ENCODE data around the gene PLAC8.
"Not testable (repeated sequence)": the region's sequence is repeated elsewhere in the genome, so short reads cannot be mapped to it uniquely, and the experiment has no call there.

PLAC8 gene

DNA sequence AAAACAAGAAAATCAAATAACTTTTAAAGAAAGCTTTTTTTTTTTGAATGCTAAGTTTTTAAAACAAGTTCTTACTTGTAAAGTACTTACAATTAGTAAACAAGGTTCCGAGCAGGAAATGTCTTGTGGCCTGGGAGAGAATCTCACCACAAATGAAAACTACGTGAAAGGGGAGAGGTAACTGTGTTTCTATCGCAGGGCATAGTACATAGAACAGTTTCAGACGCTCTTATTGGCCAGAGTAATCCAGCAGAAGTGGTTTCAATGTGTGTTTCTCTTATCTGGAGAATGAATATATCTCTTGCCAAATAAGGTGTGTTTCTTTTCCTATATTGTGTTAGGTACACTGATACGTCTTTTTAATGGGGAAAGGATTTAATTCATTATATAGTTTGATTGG is at the start of gene PLAC8:
PLAC8 (minus strand) TSS at position 154 of the 400 bp plus-strand sequence. CDS start 6,808 bp downstream, outside the sequence.
- DNase-seq = peak; percentile 61

- no peak for DNase-seq
Observed at GRCh38 chr4:83153417-83153816, 38.9 kb upstream of the PLAC8 start.

DNA sequence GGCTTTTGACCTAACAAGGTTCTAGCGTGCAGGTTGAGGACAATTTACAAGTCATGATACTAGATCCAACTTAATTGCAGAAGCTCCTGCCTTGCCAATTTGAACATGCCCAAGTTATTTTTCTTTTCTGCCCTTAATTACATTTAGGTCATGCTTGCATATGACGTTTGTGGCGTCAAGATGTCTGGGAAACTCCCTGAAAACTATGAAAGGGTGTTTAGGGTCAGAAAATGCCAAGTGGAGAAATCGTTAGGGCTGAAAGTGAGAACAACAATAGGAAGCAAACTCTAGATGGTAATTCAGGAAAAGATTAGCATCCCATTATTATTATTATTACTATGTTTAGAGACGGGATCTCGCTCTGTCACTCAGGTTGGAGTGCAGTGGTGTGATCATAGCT is 38.2 kb upstream of the PLAC8 start:
- DNase-seq = no peak

DNA sequence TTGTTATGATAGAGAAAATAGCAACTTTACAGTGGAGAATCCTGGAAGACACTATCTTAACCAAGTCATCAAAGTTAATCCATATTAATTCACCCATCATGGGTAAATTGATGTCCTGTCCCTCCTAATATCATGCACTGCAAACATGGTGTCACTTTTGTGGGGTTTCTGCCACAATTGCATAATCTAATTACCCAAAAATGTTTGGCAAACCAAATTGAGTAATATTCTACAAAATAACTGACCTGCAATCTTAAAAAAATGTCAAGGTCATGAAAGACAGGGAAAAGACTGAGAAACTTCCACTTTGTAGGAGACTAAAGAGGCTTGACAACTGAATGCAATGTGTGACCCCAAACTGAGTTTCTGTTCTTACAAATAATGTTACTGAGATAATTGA is 37.1 kb upstream of the PLAC8 start:
- DNase-seq = no peak

DNA sequence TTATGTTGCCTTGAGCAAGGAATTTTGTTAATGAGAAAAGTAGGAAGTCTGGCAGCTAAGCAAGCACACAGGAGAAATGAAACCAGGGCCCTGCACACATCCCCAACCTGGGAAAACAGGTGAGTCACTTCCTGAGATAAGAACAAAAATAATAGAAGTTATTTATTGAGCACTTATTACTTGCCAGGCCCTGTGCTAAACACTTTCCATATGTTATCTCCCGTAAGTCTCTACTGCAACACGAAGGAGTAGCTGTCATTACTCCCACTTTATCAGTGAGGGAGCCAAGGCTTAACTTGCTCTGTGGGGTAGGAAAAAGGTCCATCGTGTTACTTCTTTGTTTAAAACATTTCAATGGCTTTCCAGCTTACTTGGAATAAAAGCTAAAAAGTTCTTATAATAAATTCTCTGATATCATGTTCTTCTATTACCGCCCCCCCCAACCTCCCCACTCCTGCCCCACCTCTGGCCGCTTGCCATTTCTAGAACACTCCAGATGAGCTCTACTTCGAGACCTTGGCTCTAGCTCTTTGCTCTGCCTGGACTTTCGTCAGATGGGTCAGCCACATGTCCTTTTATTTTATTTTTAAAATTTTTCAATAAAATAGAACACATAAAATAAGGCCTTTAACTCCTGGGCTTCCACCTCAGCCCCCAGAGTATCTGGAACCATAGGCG is 36.3 kb upstream of the PLAC8 start:
- DNase-seq = no peak

DNA sequence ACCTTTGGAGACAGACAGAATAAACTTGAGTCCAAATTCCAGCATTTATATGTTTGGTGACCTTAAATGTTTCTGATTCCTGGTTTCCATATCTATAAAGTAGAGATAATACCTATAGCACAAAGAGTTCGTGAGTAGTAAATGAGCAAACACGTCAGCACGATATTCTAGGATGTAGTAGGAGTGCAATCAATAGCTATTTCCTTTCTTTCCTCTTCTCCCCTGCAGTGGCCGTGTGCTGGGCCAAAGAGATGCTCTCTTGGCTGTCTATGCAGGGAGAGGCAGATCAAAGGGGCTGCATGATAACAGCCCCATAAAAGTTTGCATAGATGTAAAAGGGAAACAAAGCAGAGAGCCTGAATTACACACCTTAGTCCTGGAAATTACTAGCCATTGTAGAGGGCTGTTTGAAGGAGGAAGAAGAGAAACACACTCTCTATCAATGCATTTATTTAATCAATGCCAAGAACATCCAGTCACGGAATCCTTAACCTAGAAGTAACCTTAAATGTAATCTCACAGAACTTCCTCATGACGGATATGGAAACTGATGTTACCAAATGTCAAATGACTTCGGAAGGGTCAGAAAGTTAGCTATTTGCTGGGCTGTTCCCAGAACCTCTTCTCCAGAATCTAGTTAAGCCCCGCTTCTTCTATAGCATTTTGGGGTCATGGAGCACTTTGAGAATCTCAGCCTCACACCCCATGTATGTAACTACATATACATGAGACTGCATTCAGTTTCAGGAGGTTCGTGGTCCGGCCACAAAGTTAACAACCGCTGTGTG is 35.5 kb upstream of the PLAC8 start:
- DNase-seq = no peak

DNA sequence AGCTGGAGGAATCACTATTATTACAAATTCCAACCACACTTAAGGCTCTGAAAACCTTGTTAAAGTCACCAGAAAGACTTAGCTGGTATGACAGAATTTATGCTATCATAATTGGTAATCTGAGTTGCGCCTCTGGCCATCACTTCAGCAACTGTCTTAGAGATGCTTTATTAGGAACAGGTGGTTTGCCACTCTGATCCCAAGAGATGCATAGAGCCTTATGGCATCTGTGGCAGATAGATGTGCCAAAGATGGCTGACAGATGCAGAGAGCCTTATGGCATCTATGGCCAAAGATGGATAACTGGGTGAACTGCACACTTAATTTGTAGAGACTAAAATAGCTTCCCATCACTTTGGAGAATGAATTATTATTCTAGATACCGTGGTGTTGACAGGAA is 32.3 kb upstream of the PLAC8 start:
- no peak for DNase-seq

- not testable (repeated sequence) for DNase-seq
Observed at GRCh38 chr4:83145776-83146175, 31.2 kb upstream of the PLAC8 start.

DNA sequence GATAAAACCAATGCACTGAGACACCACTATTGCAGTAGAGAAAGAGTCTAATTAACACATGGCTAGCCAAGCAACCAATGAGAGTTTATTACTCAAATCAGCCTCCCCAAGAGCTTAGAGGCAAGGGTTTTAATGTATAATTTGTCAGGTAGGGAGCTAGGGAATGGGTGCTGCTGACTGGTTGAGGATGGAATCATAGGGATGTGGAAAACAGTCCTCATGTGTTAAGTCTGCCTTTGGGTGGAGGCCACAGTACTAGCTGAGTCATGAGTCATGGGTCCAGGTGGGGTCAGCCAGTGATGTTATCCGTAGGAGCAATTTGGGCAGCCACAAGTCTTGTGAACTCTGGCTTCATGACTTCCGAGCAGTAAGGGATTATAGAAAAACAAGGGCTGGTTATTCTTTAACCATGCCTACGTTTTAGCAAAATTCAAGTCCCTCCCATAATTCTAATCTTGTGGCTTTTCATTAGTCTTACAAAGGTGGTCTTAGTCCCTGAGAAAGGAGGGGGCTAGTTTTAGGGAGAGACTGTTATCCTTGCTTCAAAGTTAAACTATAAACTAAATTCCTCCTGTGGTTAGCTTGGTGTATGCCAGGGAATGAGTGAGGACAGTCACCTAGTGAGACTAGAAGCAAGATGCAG is 25.1 kb upstream of the PLAC8 start:
- no peak for DNase-seq

GRCh38 chr4:83138946-83139345 is 24.4 kb upstream of the PLAC8 start:
- no peak for DNase-seq

- no peak for DNase-seq
Observed at GRCh38 chr4:83132065-83132464, 17.5 kb upstream of the PLAC8 start.

- no peak for DNase-seq
Observed at GRCh38 chr4:83129264-83129663, 14.7 kb upstream of the PLAC8 start.

DNA sequence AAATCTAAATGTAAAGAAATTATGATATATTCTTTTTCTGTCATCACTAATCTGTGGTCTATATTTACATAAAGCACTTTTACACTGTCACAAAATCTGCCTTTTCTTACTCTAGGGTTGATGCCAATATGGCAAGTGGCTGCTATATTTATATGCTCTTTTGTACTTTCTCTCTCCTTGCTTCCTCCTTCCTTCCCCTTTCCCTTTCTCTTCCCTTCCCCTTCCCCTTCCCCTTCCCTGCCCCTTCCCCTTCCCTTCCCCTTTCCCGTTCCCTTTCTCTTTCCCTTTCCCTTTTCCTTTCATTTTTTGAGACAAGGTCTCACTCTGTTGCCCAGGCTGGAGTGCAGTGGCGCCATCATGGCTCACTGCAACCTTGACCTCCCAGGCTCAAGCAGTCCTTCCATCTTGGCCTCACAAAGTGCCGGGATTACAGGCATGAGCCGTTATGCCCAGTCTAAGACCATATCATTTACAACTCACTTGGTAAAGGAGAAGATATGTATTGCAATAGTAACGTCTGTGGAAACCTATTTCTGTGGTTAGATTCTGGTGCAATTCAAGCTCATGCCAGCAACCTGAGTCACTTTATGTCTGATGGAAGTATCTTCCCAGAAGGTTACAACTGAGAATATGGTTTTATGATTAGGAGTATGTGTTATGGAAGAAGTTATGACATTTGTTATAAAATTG is 13.9 kb upstream of the PLAC8 start:
- DNase-seq = no peak

DNA sequence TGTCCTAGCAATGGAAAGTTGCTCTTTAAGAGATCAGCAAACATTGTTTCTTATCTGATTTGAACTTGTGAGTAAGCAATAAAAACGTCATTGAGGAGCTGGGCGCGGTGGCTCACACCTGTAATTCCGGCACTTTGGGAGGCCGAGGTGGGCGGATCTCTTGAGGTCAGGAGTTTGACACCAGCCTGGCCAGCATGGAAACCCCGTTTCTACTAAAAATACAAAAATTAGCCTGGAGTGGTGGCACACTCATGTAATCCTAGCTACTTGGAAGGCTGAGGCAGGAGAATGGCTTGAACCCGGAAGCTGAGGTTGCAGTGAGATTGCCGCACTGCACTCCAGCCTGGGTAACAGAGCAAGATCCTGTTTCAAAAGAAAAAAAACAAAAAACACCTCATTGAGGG is 11.2 kb upstream of the PLAC8 start:
- DNase-seq = no peak

DNA sequence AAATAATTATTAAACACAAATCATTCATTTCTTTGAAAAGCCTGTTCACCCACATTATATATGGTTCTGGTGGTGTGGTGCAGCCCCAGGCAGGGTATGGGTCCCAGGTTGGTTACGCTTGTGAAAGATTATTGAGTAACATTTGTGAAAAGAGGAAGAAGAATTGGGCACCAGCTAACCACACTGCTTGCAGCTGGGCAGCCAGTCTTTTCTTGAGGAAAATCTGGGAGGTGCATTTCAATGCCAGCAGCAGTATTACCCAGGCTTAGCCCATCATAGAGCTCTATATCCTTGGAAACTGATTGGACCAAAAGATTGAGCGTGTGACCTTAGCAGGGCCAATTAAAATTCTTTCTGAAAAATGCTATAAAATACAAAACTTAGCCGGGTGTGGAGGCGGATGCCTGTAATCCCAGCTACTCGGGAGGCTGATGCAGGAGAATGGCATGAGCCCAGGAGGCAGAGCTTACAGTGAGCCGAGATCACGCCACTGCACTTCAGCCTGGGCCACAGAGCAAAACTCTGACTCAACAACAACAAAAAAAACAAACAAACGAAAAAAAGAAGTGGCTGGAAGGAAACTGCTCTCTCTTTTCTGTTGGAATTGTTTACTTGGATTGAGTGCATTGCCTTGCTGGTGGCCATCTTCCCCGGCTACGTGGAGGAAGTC is 9.7 kb upstream of the PLAC8 start:
- no peak for DNase-seq

DNA sequence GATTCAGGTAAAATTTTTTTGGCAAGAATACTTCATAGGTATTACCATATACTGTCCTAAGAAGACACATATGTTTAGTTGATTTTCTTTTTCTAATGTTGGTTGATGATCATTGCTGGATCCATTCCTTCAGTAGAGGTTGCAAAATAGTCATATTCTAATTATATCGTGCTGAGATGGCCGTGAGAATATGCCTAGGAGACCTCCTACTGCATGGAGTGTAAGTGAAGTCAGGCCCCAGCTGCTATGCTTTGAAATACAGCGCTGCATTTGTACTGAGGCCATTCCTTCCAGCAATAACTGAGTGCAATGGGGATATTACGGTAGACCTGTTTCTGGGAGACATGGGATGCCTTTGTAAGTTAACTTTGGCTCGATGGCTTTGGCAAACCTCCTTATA is 6.7 kb upstream of the PLAC8 start:
- DNase-seq = no peak

GRCh38 chr4:83118869-83119268 is 4.3 kb upstream of the PLAC8 start:
- DNase-seq = no peak

- DNase-seq = no peak
Observed at GRCh38 chr4:83115656-83116285, 1.2 kb upstream of the PLAC8 start.

DNA sequence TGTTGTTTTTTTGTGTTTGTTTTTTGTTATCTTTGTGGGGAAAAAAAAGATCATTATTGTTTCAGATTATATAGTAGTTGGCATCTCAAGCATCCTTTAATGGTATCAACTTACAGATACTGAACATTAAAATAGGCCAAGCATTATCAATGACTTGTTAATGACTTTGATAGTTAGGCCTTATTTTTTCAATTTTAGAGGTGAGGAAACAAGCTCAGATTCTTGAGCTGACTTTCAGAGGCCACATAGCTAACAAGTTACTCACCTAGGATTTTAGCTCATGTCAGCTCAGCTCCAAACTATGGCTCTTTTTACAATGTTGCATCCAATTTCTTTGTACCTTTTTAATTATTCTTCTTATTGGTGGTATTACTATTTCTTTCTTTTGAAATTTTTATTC is 471 bp upstream of the PLAC8 start:
- no peak for DNase-seq

GRCh38 chr4:83113429-83113786 is 1.1 kb downstream of the PLAC8 start:
- DNase-seq = no peak

- DNase-seq = no peak
Observed at GRCh38 chr4:83112678-83113428, 1.7 kb downstream of the PLAC8 start.

- no peak for DNase-seq
Observed at GRCh38 chr4:83112231-83112630, 2.3 kb downstream of the PLAC8 start.

Data from NCI-H1436 treated with DMSO at 0.1 percent for 48 hours (cell line).